NCI-H1436 treated with DMSO at 0.1 percent for 48 hours (cell line): ENCODE measurements around the gene BTBD16.

Experiments
- DNase-seq: peaks from one replicate; lab custom pipeline; 2025; lab: John Stamatoyannopoulos, UW

Gene BTBD16

DNA sequence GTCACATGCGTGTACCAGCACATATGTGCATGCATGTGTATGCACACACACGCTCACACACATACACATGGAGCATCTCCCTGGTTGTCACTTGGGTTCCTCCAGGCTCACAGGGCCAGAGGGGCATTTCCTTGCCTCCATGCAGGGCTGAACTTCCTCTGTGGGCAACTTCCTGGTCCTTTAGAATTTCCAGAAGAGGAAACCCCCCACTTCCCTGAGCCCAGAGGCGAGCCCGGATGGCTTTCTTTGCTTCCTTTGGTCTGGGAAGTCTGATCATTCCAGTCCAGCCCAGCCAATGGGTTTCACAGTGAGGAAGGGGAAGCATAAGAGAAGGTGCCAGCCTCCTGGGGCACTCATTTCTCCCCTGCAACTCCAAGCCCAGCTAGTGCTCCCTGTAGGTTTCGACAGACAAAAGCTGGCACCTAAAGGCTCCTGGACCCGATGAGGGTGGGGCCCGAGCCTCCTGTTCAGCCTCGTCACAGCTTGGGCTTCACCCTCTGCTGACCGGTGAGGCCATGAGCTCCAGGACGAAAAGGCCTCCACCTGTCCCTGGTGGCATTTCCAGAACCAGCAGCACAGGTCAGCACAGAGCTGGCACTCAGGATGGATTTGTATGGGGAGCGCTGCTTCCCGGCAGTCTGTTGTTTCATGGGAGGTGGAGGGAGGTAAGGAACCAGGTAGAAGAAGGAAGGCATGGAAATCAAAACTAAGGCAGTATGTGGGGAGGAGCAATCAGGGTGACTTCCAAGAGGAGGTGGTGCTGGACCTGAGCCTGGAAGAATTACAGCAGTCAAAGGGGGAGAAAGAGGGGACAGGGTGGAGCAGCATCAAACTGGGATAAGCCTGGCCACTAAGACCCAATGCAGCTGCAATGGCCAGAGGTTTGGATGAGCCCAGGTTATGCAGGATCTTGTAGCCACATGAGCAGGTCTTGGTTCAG, 23.7 kb downstream of the BTBD16 start:
- DNase-seq = no peak

- no peak for DNase-seq
Observed at GRCh38 chr10:122295451-122295809, 24.3 kb downstream of the BTBD16 start.

- DNase-seq = no peak
Observed at GRCh38 chr10:122296363-122297120, 25.4 kb downstream of the BTBD16 start.

- no peak for DNase-seq
Observed at GRCh38 chr10:122297583-122297982, 26.5 kb downstream of the BTBD16 start.

DNA sequence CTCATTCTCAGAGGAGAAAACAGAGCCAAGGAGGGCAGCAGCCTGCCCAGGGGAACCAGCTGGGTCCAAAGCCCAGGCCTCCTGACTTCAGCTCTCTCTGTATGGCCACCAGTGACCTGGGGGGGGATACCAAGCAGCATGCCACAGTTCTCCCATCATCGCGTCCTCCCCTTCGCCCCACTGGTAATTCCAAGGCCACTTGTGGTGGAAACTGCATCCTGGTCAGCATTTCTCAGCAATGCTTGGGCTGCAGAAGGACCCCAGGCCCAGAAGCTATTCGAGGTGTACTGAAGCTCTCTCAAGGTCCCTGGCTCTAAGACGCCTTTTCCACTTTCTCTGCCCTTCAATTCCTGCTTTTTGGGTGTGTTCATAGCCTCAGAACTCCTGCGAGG, 27.1 kb downstream of the BTBD16 start:
- DNase-seq = no peak

DNA sequence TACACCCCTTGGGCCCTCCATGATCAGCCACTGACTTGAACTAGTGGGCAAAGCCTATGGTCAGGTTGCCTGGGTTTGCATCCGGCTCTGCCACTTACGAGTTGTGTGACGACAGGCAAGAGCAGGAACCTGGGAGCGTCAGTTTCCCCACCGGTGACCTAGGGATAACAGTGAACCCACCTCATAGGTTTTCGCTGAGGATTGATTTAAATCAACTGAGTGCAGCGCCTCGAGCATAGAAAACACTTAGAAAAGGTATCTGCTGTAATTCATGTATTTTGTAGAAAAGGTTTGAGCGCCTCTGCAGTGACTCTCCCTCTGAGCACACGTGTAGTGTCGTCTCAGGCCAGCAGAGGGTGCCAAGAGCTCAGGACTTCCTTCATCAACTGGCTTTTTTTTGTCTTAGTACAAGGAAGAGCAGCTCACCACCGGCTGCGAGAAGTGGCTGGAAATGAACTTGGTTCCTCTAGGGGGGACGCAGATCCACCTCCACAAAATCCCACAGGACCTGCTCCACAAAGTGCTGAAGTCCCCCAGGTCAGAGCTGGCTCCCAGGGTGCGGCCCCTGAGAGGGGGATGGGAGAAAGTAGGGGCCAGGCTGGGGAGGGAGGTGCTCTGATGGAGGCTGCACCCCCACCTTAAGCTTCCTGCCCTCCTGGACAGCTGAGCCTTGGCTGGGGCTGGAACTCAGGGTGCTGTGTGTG, 27.7 kb downstream of the BTBD16 start:
- peak; percentile 71 for DNase-seq

- DNase-seq = no peak
Observed at GRCh38 chr10:122299423-122300075, 28.5 kb downstream of the BTBD16 start.

DNA sequence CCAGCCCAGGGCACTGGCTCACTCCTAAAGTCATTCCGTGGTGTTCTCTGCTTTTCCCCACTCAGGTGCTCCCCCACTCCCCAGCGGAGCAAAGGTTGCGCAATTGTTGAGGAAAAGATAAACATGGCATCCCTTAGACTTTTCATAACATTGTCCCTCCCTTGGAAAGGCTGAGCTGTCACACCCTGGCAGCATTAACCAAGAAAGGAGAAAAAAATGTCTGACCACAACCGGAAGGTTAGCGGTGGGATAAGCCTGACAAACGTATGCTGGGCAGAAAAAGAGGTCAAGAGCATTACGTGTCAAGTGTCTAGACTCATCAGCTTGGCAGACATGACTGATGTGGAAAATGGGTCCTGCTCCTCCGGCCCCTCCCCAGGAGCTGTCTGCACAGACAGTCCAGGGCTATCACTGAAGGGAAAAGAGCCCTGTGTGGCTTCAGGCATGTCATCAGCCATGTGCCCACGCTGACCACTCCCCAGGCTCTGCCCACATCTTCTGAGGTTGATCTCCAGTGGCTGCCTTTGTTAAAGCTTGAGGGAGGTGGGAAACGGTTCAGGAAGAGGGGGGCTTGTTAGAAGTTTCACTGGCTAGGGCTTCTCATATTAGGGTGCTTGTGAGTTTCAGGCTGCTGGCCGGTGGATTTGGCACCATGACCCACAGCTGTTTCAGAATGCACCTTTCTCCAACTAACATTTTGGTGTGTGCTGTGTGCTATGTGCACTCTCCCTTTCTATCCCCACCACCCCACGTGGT, 30.1 kb downstream of the BTBD16 start:
- DNase-seq = no peak

DNA sequence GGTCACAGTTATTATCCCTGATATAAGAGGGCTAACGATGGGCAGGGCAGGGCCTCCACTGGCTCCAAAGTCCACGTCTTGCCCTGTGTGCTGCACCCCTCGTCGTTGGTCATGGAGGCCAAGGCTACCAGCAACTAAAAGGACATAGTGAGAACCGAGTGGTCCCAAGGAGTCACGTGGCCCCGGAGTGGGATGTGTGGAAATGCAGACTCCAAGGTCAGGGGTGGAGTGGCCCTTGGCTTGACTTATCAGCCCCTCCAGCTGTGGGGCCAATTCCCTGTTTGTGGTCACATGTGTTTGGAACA, 30.7 kb downstream of the BTBD16 start:
- no peak for DNase-seq

DNA sequence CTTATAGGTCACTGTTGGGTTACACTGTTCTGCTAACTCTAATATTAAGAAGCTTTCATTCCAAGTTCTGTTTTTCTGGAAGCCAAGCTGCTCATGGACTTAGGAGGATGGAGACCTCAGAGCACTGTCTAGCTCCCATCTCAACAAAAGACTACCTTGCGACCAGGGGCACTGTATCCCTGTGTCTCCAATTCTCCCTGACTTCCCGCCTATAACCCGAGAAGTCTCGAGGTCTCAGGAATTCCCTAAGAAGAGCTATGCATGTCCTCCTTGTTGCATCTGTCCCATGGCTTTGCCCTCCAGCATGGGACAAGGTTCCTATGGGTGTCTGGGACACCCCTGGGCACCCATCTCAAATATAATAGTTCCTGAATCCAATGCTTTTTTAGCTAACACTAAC, 31.2 kb downstream of the BTBD16 start:
- DNase-seq = no peak

- no peak for DNase-seq
Observed at GRCh38 chr10:122303271-122304053, 32.4 kb downstream of the BTBD16 start.

DNA sequence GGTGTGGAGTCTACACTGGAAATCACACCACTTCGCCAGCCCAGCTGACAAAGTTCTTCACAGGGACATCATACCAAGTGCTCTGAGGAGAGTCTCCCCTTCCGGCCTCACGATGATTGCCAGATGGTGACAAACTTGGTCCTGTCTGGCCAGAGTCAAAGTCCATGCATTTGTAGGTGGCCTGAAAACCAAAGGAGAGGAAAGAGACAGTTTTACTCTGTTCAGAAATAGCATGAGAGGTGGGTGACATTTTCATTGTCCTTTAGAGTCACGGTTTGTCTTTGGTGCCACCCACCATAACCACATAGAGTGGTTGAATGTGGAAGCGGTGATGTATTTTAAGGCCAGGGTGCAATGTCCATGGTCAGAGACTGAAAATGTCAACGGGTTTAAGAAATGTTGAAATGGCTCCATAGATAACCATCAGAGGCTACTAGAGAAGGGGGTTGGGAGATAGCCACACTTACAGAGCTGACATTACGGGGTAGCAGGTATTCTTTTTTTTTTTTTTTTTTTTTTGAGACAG, 33.0 kb downstream of the BTBD16 start:
- DNase-seq = no peak

- no peak for DNase-seq
Observed at GRCh38 chr10:122306282-122306681, 35.2 kb downstream of the BTBD16 start.

- DNase-seq = no peak
Observed at GRCh38 chr10:122306744-122307143, 35.6 kb downstream of the BTBD16 start.

GRCh38 chr10:122307669-122308416, 36.7 kb downstream of the BTBD16 start:
- no peak for DNase-seq

DNA sequence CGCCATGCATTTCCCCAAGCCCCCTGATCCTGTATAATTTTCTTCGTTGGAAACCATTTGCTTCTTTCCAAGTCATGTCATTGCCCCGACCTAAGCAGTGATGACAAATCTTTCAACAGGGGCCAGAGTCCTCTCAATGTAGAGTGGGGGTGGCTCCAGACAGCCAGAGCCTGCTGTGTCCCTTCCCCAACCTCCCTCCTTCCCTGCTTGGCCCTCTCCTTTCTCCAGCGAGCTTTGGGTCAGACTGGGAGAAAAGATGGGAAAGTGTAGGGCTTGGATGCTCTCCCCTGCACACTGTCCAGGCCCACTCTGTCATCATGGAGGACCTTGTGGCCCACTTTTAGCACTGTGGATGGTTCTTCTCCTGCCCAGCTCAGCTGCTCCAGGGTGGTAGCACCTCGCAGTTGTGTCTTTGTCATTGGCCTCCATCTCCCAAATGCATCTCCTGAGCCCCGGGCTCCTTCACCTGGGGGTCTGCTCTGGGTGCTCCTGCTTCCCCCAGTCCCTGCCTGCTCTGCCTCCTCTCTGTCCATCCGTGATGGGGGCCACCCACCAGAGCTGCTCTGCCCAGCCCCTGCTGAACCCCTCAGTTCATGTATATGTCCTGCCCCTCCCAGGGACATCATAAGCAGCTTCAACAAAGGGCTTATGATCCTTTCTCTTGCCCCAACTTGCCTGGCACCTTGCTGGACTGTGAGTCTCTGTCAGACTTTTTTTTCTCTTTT, 37.5 kb downstream of the BTBD16 start:
- DNase-seq = no peak

- no peak for DNase-seq
Observed at GRCh38 chr10:122310311-122311050, 39.4 kb downstream of the BTBD16 start.

DNA sequence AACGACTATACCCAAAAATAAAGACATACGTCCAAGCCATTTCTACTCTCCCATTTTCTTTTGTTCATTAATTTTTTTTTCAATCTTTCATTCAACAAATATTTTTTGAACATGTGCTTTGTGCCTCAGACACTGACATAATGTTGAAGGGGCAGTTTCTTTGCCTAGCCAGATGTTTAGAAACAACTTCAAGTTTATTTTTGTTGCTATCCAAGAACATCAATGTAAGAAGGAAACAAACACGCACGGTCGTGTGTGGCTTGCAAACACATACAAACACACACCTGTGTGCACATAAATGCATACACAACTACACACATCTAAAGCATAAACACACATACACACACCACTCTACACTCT, 39.9 kb downstream of the BTBD16 start:
- no peak for DNase-seq
